GM12892 (cell line): ENCODE measurements around the gene PIPOX.

Experiments used
- POLR2A ChIP-seq: IDR thresholded peaks from 2 replicates; pipeline ENCODE4 v1.6.1; 2011; ENCODE audit warnings: low read depth, low read length, control low read depth
- POLR2AphosphoS5 ChIP-seq: IDR thresholded peaks from 2 replicates; pipeline ENCODE4 v1.6.1; 2011; ENCODE audit warnings: low read depth, low read length, control low read depth
- TAF1 ChIP-seq: IDR thresholded peaks from 2 replicates; pipeline ENCODE4 v1.6.1; 2011; ENCODE audit warnings: low read depth, mild to moderate bottlenecking, control low read depth, low read length, borderline replicate concordance

DNA sequence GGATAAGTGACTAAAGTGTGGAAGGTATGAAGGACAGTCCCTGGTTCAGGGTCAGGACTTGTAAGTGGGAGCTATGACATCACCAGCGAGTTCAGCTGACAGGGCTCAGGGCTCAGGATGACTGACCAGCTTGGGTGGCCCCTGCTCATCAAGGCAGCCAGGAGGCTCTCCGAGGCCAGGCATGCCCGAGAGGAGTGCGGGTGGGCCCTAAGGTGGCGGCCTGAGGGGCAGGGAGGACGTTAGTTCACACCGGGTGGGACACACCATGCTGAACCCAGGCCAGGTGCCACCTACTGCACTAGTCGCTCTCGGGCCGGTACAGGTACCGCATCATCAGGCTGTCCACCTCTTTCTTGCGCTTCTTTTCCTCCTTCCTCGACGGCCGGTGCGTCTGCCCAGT lies 36.5 kb downstream of the PIPOX start:
- TF ChIP-seq POLR2AphosphoS5 (no peak), POLR2A (no peak), TAF1 (no peak)
